ENCODE results near the gene SHC2.

GRCh38 chr19:455851-456546 lies 4.8 kb downstream of the SHC2 start:
- TF ChIP-seq POLR2AphosphoS5 (IDR thresholded peaks at IDR 0.05) (no peak), CTCF (IDR thresholded peaks at IDR 0.05) (no peak)

Measured in stomach (tissue), 4 donors.